GM18511 (cell line): ENCODE results near the gene SRP14.
"Not testable (repeated sequence)": the region's sequence is repeated elsewhere in the genome, so short reads cannot be mapped to it uniquely, and the experiment has no call there.

Experiments
- ATAC-seq: cut with Tn5 transposase; IDR thresholded peaks from one replicate; pipeline ENCODE4 v1.9.1; 2021; ENCODE audit warnings: mild to moderate bottlenecking, moderate library complexity; ENCODE audit not compliant: unreplicated experiment

The SRP14 gene

DNA sequence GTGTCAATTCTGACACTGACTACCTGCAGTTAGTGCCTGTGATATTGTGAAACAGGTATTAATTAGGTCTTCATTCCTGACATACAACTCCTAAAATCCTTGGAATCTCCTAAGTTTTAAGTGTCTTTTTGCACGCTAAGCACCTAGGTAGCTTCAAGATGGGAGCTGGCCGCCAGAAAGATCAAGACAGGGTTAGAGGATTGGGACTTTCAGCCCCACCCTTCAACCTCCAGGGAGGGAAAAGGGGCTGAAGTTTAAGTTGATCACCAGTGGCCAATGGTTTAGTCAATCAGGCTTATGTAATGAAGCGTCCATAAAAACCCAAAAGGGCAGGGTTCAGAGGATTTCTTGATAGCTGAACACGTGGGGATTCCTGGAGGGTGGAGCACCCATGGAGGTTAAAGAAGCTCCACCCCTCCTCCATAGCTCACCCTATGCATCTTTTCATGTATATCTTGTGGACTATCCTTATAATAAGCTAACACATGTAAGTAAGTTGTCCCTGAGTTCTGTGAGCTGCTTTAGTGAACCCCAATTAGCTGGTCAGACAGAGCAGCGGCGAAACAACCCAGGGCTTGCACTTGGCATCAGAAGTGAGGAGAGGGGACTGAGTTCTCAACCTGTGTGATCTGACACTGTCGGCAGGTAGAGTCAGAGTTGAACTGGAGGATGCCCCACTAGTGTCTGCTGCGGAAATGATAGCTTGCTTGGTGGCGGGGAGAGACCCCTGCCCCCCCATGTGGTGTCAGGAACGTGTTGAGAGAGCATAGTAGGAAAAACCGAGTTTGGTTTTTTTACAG is 12.8 kb upstream of the SRP14 start:
- ATAC-seq = no peak

DNA sequence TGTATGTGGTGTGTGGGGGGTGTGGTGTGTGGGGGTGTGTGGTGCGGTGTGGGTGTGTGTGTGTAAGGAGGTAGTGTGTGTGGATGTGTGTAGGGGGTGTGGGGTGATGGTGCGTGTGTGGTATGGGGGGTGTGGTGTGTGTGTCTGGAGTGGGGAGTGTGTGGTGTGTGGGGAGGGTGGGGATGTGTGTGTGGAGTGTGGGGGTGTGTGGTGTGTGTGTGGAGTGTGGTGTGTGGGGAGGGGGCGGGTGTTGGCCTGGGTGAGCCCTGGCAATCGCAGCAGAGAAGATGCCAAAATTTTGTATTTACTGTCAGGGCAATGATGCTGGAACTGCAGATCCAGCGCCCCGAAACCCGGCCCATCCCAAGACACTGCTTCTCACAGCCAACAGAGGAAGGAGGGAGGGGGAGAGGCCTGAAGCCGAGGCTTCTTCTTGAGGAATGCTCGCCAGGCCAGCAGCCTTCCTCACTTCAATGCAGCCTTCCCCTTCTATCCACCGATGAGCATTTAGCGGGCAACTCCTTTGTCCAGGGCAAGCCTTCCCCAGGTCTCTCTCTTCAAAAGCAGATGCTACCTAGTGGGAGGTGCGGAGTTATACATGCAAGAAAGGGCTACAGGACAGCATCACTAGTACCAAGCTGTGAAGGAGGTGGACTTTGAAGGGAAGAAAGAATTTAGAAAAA is 11.9 kb upstream of the SRP14 start:
- no peak for ATAC-seq

- no peak for ATAC-seq
These were observed 10.0 kb upstream of the SRP14 start for GRCh38 chr15:40048926-40049475.

GRCh38 chr15:40048211-40048792 is 9.3 kb upstream of the SRP14 start:
- ATAC-seq = no peak

- peak; percentile 63 for ATAC-seq
These were observed 8.6 kb upstream of the SRP14 start for GRCh38 chr15:40047415-40048210.

GRCh38 chr15:40046721-40047414 is 7.9 kb upstream of the SRP14 start:
- ATAC-seq = no peak

GRCh38 chr15:40045572-40046217 is 6.7 kb upstream of the SRP14 start:
- ATAC-seq = no peak

DNA sequence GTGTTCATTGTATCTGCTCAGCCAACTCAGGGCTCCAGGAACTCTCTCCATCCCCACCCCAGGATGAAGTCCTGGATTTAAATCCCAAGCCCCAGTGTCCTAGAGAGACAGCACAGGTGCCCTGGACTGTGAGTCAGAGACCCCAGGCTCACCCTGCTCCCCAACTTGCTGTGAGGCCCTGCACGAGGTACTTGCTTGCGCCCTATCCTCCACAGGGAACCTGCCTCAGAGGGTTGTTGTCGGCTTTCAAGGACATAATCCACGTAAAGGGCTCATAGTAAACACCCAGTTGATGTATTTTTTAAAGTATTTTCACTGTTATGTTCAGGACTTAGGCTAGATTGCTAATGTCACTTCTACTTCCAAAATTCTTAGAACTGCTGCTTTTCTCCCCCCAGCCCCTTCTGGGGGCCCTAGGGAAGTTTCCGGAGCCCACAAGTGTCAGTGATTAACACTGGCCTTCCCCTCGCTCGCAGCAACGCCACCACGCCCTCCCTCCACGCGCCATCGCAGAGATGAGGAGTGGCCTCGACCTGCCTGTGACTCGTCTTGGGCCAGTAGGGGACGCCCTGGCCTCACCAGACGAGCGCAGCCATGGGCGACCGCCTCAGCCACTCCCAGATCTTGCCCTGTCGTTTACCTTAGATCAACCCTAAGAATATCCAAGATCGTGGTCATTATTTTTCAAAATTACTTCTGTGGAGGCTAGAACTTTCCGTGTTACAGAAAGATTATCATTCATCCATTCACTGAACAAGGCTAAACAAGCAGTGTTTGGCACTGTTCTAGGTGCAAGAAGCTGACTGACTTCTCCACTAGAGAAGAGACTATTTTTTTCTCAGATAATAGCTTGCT is 6.0 kb upstream of the SRP14 start:
- ATAC-seq = peak; percentile 77

- ATAC-seq = no peak
These were observed 5.1 kb upstream of the SRP14 start for GRCh38 chr15:40043927-40044716.

DNA sequence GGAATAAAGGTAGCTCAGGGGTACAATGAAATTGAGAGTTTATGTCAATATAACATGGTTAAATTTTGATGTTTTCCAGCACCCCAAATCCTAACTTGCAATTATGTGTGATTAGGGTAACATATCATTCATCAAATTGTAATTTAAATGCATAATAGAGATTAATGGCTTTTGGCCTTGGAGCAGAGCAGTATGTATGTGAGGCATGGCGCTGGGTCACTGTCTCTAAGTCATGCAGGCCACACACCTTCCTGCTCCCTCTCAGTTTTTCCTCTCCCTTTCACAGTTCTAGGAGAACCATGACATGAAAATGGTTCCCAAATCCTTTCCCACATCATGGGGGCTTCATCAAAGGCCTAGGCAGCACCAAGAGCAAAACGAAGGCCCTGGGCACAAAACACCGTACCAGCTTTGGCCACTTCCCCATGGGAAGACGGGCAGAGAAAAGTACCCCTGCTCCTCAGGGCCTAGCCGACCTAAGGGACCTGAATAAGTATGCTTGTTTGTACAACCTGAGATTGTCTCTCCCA is 3.9 kb upstream of the SRP14 start:
- ATAC-seq = no peak

DNA sequence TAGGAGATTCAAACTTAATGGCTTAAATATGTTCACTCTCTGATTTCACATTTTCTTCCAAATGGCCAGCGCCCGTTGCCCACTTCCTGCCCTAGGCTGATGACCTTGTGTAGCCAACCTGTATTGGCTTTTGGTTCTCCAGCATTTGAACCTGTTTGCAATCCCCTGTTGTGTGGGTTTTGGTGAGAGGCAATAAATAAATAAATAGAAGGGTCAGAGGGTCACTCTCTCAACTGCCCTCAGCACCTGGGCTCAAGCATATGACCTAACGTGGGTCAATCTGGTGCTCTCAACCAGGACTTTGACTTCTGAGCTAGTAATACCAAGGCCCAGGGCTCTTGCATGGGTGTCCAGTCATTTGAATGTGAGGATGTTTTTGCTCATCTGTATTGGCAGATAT is 1.8 kb upstream of the SRP14 start:
- ATAC-seq = no peak

- no peak for ATAC-seq
These were observed 1.3 kb upstream of the SRP14 start for GRCh38 chr15:40040293-40040635.

DNA sequence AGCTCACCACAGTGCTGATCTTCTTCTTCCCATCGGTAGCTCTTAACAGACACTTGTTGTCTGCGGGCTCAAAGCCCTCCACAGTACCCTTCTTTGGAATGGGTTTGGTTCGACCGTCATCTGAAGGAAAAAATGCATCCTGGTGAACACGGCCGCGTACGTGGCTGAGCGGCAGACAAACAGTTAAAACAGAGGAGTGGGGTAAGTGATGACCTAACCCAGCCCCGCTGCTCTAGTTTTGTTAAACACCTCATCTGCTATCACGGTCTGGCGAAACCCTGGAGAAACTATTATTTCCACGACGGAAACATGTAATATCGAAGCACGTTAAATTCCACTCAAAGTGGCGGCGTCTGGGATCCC is 725 bp downstream of the SRP14 start:
- ATAC-seq = no peak

- ATAC-seq = no peak
These were observed 1.3 kb downstream of the SRP14 start for GRCh38 chr15:40037721-40038120.

- not testable (repeated sequence) for ATAC-seq
These were observed 3.8 kb downstream of the SRP14 start for GRCh38 chr15:40035182-40035581.

GRCh38 chr15:40034186-40034946 is 4.6 kb downstream of the SRP14 start:
- no peak for ATAC-seq

DNA sequence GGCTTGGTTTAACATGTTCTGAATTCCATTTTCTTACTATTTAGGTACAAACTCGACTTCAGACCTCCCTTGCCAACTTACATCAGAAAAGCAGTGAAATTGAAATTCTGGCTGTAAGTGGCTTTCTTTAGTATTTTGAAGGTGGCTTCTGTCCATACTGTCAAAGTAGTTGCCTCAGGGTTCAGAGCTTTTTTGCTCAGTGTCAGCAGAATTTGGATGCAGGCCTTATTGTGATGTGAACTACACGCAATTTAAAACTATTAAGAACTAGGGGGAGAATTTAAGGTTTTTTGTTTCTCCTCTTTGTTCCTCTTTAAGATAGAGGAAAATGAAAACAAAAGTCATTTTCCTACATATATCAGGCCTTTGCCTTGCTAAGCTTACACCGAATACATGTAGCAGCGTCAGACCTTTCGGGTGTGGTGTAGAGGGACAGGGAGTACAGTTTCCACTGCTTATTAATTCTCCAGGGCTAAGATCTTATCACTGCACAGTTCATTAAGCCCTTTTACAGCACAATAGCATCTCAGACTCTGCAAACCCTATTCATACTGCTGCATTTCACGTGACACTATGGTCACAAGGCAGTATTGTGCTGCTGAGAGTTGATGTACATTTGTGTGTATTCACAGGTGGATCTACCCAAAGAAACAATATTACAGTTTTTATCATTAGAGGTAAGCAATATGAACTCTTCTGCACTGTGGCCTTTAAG is 6.7 kb downstream of the SRP14 start:
- ATAC-seq = no peak
